ENCODE measurements around the gene TP53AIP1.

- TF ChIP-seq YY1 (IDR thresholded peaks at IDR 0.05; ENCODE audit: insufficient read depth, insufficient read length) (no peak), SUZ12 (IDR thresholded peaks at IDR 0.05; ENCODE audit: extremely low read depth, insufficient read depth, insufficient read length) (no peak), ZNF274 (IDR thresholded peaks at IDR 0.05; ENCODE audit: low read depth, low read length) (no peak)
These were observed 18.0 kb downstream of the TP53AIP1 start for GRCh38 chr11:128924510-128925249.

All from NT2/D1 (cell line).